CD14-positive monocyte (primary cell): Measurements from ENCODE around the gene RNF212B. TPM values are rescaled to one million over a fixed set of nuclear protein-coding genes. Genes with fewer than 3 reads are reported as not detected.

Source experiments
- DNase-seq, 3 donors: peaks; one replicate each; pipeline ENCODE4 v3.0.0-alpha.2; 2011 to 2022
- H2AFZ ChIP-seq: 2 replicates; pipeline ENCODE4 v1.6.0; 2012; ENCODE audit warnings: mild to moderate bottlenecking, low read depth, low read length, inconsistent platforms; ENCODE audit not compliant: insufficient read depth, poor library complexity, severe bottlenecking
- H3K27ac ChIP-seq, 2 donors: 1 replicate in 1 of 2; 2 replicates in 1 of 2; pipeline ENCODE4 v1.5.1; 2012 to 2013; ENCODE audit warnings: low read length in 2 of 2, control low read depth in 1 of 2, inconsistent platforms in 1 of 2, low read depth in 1 of 2, mild to moderate bottlenecking in 1 of 2
- H3K27me3 ChIP-seq, 2 donors: one replicate each; pipeline versions ENCODE4 v1.6.0 to v1.6.1; 2011 to 2013; ENCODE audit warnings: low read length in 2 of 2; ENCODE audit not compliant: control insufficient read depth in 2 of 2, insufficient read depth in 2 of 2
- H3K36me3 ChIP-seq, 2 donors: replicated peaks in 1 of 2; 1 replicate in 1 of 2; 2 replicates in 1 of 2; pipeline versions ENCODE4 v1.5.1 to v1.6.1; 2012 to 2013; ENCODE audit warnings: low read length in 2 of 2, control low read depth in 1 of 2, inconsistent platforms in 1 of 2, mild to moderate bottlenecking in 1 of 2; ENCODE audit not compliant: insufficient read depth in 2 of 2, control insufficient read depth in 1 of 2
- H3K4me1 ChIP-seq, 2 donors: 1 replicate in 1 of 2; 2 replicates in 1 of 2; pipeline versions ENCODE4 v1.5.1 to v1.6.1; 2012 to 2013; ENCODE audit warnings: low read length in 2 of 2, control low read depth in 1 of 2, inconsistent platforms in 1 of 2, mild to moderate bottlenecking in 1 of 2, moderate library complexity in 1 of 2; ENCODE audit not compliant: insufficient read depth in 2 of 2, control insufficient read depth in 1 of 2
- H3K4me2 ChIP-seq: replicated peaks from 2 replicates; pipeline ENCODE3; 2012; ENCODE audit warnings: low read length, moderate library complexity, mild to moderate bottlenecking; ENCODE audit not compliant: poor library complexity, severe bottlenecking; ENCODE audit errors: extremely low read depth
- H3K4me3 ChIP-seq, 3 experiments: fragments of 200-600 bp in 1 of 3; sonication (generic) in 1 of 3; replicated peaks in 1 of 3; 1 replicate in 2 of 3; 2 replicates in 1 of 3; pipeline ENCODE4 v1.5.1; 2011 to 2013; ENCODE audit warnings: low read length in 3 of 3, mild to moderate bottlenecking in 3 of 3, control low read depth in 2 of 3, low read depth in 2 of 3, inconsistent platforms in 1 of 3, moderate library complexity in 1 of 3
- H3K79me2 ChIP-seq: 2 replicates; pipeline ENCODE4 v1.6.0; 2012; ENCODE audit warnings: mild to moderate bottlenecking, control low read depth, inconsistent platforms, low read length, moderate library complexity; ENCODE audit not compliant: insufficient read depth
- H3K9ac ChIP-seq: 2 replicates; pipeline ENCODE4 v1.6.0; 2017; ENCODE audit warnings: low read length, mild to moderate bottlenecking; ENCODE audit not compliant: insufficient read depth, poor library complexity, severe bottlenecking
- H3K9me3 ChIP-seq, 2 donors: replicated peaks in 1 of 2; 1 replicate in 1 of 2; 2 replicates in 1 of 2; pipeline versions ENCODE4 v1.5.1 to v1.6.1; 2012 to 2013; ENCODE audit warnings: low read length in 2 of 2, control low read depth in 1 of 2; ENCODE audit not compliant: control insufficient read depth in 1 of 2, insufficient read depth in 1 of 2
- H4K20me1 ChIP-seq: 2 replicates; pipeline ENCODE4 v1.6.0; 2012; ENCODE audit warnings: mild to moderate bottlenecking, low read length, control low read depth, moderate library complexity; ENCODE audit not compliant: insufficient read depth
- H3K27ac Mint-ChIP-seq, 7 donors: one replicate each; pipeline ENCODE4 v1.8.0; 2020; ENCODE audit warnings: mild to moderate bottlenecking in 7 of 7, mixed read lengths in 7 of 7, moderate library complexity in 6 of 7, inconsistent platforms in 2 of 7
- H3K27me3 Mint-ChIP-seq, 3 donors: one replicate each; pipeline ENCODE4 v1.8.0; 2021 to 2022; ENCODE audit warnings: low read depth in 3 of 3, mild to moderate bottlenecking in 3 of 3, mixed read lengths in 3 of 3, moderate library complexity in 3 of 3, inconsistent platforms in 1 of 3
- H3K36me3 Mint-ChIP-seq, 2 donors: one replicate each; pipeline ENCODE4 v1.8.0; 2020; ENCODE audit warnings: mixed read lengths in 2 of 2, inconsistent platforms in 1 of 2, mild to moderate bottlenecking in 1 of 2
- H3K4me1 Mint-ChIP-seq: one replicate; pipeline ENCODE4 v1.8.0; 2020; ENCODE audit warnings: mild to moderate bottlenecking, mixed read lengths
- H3K4me3 Mint-ChIP-seq, 2 donors: one replicate each; pipeline ENCODE4 v1.8.0; 2020; ENCODE audit warnings: mild to moderate bottlenecking in 2 of 2, mixed read lengths in 2 of 2, moderate library complexity in 1 of 2
- H3K9me3 Mint-ChIP-seq, 7 donors: one replicate each; pipeline ENCODE4 v1.8.0; 2020 to 2022; ENCODE audit warnings: mixed read lengths in 7 of 7, mild to moderate bottlenecking in 6 of 7, moderate library complexity in 6 of 7, inconsistent platforms in 2 of 7
- CTCF ChIP-seq: fragments of 200-600 bp; IDR thresholded peaks from one replicate; pipeline ENCODE4 v1.8.0; 2022; ENCODE audit warnings: antibody characterized with exemption, mild to moderate bottlenecking
- WGBS: methylation state at CpG from one replicate; pipeline ENCODE4 v1.1.5; 2013; ENCODE audit warnings: missing lambda C conversion rate; ENCODE audit not compliant: insufficient coverage; 5-methylcytosine and 5-hydroxymethylcytosine counted together
- intact Hi-C, 2 donors: fragments of 100-400 bp; cut with micrococcal nuclease; formaldehyde crosslinking; loops; one replicate each; pipeline versions ENCODE4 v1.15.0 to v1.15.1; 2023
- polyA plus RNA-seq, 3 donors: library from polyadenylated mRNA; depleted of rRNA in 1 of 3; unstranded in 2 of 3; stranded (reverse) in 1 of 3; fragments of 300-500 nt in 2 of 3; fragments of >200 nt in 1 of 3; fragmentation: Illumina TruSeq in 2 of 3; gene quantifications; 1 replicate in 2 of 3; 2 replicates in 1 of 3; pipeline ENCODE4 v1.2.3, GENCODE V29; 2012 to 2021

RNF212B gene
- polyA plus RNA-seq, 3 donors, result not detected

- TF ChIP-seq CTCF, result no peak
- Histone ChIP-seq H3K9ac (no peak overlapping the region), H3K27ac (no peak overlapping the region), H3K4me3 (no peak overlapping the region), H3K4me2 (no peak overlapping the region), H3K79me2 (no peaks in the 10 kb centered on the region), H3K4me1 (peaks cover 6 to 10% of the 10 kb centered on the region in 2 donors), H3K9me3 (no peaks in the 10 kb centered on the region), H3K27me3 (no peaks in the 10 kb centered on the region), H2AFZ (no peak overlapping the region), H4K20me1 (no peaks in the 10 kb centered on the region), H3K36me3 (no peaks in the 10 kb centered on the region)
- H3K4me1 Mint-ChIP-seq, result peaks cover 8% of the 10 kb centered on the region
- H3K36me3 Mint-ChIP-seq, result no peaks in the 10 kb centered on the region
- WGBS, result no CpG with 5 or more reads among the region's 3 CpGs
- H3K27me3 Mint-ChIP-seq, result peaks cover 0 to 3% (median 2%) of the 10 kb centered on the region in 3 donors
- no peak for DNase-seq
- no peaks in the 10 kb centered on the region for H3K9me3 Mint-ChIP-seq
- H3K4me3 Mint-ChIP-seq, result no peak overlapping the region
- intact Hi-C loops, result no loop called here
- no peak overlapping the region for H3K27ac Mint-ChIP-seq
Measured at GRCh38 chr14:23242076-23242475, 4.3 kb downstream of the RNF212B start.

GRCh38 chr14:23243066-23243465 lies 5.3 kb downstream of the RNF212B start:
- intact Hi-C loops, result no loop called here
- no peaks in the 10 kb centered on the region for H3K36me3 Mint-ChIP-seq

More at GRCh38 chr14:23243066-23243465, 5.3 kb downstream of the RNF212B start:
- no peaks in the 10 kb centered on the region for H4K20me1 ChIP-seq
- no peaks in the 10 kb centered on the region for H3K9me3 Mint-ChIP-seq
- H3K79me2 ChIP-seq, result no peaks in the 10 kb centered on the region
- H3K4me2 ChIP-seq, result no peak overlapping the region
- no peak overlapping the region for H3K9ac ChIP-seq
- no peaks in the 10 kb centered on the region for H3K27me3 ChIP-seq
- H3K27ac ChIP-seq, result no peak overlapping the region
- H3K27ac Mint-ChIP-seq, result no peak overlapping the region
- H3K9me3 ChIP-seq, result no peaks in the 10 kb centered on the region
- DNase-seq, result no peak
- peaks cover 0 to 3% (median 2%) of the 10 kb centered on the region in 3 donors for H3K27me3 Mint-ChIP-seq
- no peak overlapping the region for H3K4me3 Mint-ChIP-seq
- no peak for TF ChIP-seq CTCF
- no peak overlapping the region for H3K4me3 ChIP-seq
- peaks cover under 1% of the 10 kb centered on the region for H3K4me1 Mint-ChIP-seq
- H3K4me1 ChIP-seq, result peaks cover under 1 to 1% of the 10 kb centered on the region in 2 donors
- WGBS, result no CpG with 5 or more reads among the region's 2 CpGs
- H2AFZ ChIP-seq, result no peak overlapping the region
- H3K36me3 ChIP-seq, result no peaks in the 10 kb centered on the region
